Nephron progenitor cell (in vitro differentiated cells): ENCODE results near the gene ZNF37A.
"Not testable (repeated sequence)": the region's sequence is repeated elsewhere in the genome, so short reads cannot be mapped to it uniquely, and the experiment has no call there.

Source experiments
- DNase-seq: peaks from one replicate; pipeline ENCODE4 v3.0.0; 2021
- H3K27ac Mint-ChIP-seq: 2 replicates; pipeline ENCODE4 v1.8.0; 2021; ENCODE audit warnings: mild to moderate bottlenecking, moderate library complexity, mixed read lengths
- H3K27me3 Mint-ChIP-seq: 2 replicates; pipeline ENCODE4 v1.8.0; 2021; ENCODE audit warnings: mild to moderate bottlenecking, low read depth, mixed read lengths; ENCODE audit not compliant: poor library complexity
- H3K36me3 Mint-ChIP-seq: 2 replicates; pipeline ENCODE4 v1.8.0; 2021; ENCODE audit warnings: low read depth, mixed read lengths
- H3K4me1 Mint-ChIP-seq: 2 replicates; pipeline ENCODE4 v1.8.0; 2021; ENCODE audit warnings: mixed read lengths
- H3K4me3 Mint-ChIP-seq: 2 replicates; pipeline ENCODE4 v1.8.0; 2021; ENCODE audit warnings: mild to moderate bottlenecking, moderate library complexity, mixed read lengths
- H3K9me3 Mint-ChIP-seq: 2 replicates; pipeline ENCODE4 v1.8.0; 2021; ENCODE audit warnings: mild to moderate bottlenecking, moderate library complexity, mixed read lengths
- TF ChIP-seq, protein P1 (sequence below): fragments of 200-600 bp; sonication (generic); IDR thresholded peaks from 2 replicates; pipeline ENCODE4 v1.5.0; 2021; ENCODE audit warnings: antibody characterized with exemption

The ZNF37A gene

DNA sequence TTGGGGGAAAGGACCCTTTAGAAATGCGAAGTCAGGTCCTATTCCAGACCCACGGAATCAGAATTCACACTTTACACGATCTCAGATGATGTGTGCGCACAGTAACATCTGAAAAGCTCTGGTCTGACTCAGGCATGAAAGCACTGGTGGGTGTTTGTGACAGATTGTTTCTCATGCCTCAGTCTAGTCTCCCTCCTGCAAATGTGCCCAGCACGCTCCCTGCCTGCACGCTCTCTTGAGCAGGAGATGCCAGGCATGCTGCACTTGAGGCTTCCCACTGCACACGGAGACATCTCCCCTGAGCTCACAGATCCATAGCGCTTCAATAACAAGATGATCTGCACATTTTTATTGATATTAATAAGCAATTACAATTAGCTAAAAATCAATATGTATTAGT is 23.6 kb upstream of the ZNF37A start:
- peaks cover 73% of the 10 kb centered on the region for H3K9me3 Mint-ChIP-seq
- TF ChIP-seq, protein P1, sequence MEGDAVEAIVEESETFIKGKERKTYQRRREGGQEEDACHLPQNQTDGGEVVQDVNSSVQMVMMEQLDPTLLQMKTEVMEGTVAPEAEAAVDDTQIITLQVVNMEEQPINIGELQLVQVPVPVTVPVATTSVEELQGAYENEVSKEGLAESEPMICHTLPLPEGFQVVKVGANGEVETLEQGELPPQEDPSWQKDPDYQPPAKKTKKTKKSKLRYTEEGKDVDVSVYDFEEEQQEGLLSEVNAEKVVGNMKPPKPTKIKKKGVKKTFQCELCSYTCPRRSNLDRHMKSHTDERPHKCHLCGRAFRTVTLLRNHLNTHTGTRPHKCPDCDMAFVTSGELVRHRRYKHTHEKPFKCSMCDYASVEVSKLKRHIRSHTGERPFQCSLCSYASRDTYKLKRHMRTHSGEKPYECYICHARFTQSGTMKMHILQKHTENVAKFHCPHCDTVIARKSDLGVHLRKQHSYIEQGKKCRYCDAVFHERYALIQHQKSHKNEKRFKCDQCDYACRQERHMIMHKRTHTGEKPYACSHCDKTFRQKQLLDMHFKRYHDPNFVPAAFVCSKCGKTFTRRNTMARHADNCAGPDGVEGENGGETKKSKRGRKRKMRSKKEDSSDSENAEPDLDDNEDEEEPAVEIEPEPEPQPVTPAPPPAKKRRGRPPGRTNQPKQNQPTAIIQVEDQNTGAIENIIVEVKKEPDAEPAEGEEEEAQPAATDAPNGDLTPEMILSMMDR, result no peak
- H3K27ac Mint-ChIP-seq, result no peak overlapping the region
- H3K4me3 Mint-ChIP-seq, result no peak overlapping the region
- H3K27me3 Mint-ChIP-seq, result peaks cover 3% of the 10 kb centered on the region
- H3K36me3 Mint-ChIP-seq, result peaks cover 1% of the 10 kb centered on the region
- DNase-seq, result no peak
- H3K4me1 Mint-ChIP-seq, result no peaks in the 10 kb centered on the region

DNA sequence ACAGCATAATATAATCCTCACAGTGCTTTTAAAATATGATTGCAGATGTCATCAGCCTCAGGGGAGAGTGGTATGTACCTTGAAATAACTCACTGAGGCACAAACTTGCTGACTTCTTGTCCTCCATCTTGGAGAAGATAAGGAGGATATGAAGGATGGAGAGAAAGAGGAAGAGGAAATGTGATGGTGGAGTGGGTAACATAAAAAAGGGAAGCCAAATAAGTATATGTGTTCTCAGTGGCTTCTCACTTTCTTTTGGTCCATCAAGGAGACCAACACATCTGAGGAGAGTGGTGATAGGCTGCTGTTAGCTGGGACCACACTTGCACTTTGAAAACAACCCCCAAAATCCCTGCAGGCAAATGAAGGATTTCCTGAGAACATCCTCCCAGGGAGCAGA is 21.6 kb upstream of the ZNF37A start:
- Mint-ChIP-seq H3K36me3 (no peaks in the 10 kb centered on the region), H3K4me1 (no peaks in the 10 kb centered on the region), H3K27me3 (peaks cover 3% of the 10 kb centered on the region), H3K9me3 (peaks cover 76% of the 10 kb centered on the region), H3K27ac (no peak overlapping the region), H3K4me3 (no peak overlapping the region)
- no peak for DNase-seq
- TF ChIP-seq, protein P1, result no peak

DNA sequence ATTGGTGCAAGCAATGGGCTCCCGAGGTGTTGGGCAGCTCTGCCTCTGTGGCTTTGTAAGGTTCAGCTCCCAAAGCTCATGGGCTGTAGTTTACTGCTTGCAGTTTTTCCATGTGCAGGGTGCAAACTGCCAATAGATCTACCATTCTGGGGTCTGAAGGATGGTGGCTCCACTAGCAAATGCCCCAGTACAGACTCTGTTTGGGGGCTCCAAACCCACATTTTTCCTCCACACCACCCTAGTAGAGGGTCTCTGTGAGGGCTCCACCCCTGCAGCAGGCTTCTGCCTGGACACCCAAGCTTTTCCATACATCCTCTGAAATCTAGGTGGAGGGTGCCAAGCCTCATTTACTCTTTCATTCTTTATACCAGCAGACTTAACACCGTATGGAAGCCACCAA is 17.4 kb upstream of the ZNF37A start:
- peaks cover 3% of the 10 kb centered on the region for H3K27me3 Mint-ChIP-seq
- no peaks in the 10 kb centered on the region for H3K4me1 Mint-ChIP-seq
- no peak overlapping the region for H3K4me3 Mint-ChIP-seq
- DNase-seq, result no peak
- H3K27ac Mint-ChIP-seq, result no peak overlapping the region
- H3K9me3 Mint-ChIP-seq, result peaks cover 82% of the 10 kb centered on the region
- TF ChIP-seq, protein P1, result no peak
- H3K36me3 Mint-ChIP-seq, result no peaks in the 10 kb centered on the region

DNA sequence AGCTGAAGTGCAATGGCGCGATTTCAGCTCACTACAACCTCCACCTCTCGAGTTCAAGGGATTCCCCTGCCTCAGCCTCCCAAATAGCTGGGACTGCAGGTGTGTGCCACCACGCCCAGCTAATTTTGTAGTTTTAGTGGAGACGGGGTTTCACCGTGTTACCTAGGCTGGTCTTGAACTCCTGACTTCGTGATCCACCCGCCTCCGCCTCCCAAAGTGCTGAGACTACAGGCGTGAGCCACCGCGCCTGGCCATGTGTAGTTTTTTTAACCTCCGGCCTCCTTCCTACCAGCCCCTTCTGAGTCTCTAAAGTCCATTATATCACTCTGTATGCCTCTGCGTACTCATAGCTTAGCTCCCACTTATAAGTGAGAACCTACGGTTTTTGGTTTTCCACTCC is 819 bp upstream of the ZNF37A start:
- H3K27ac Mint-ChIP-seq, H3K27me3 Mint-ChIP-seq, H3K4me1 Mint-ChIP-seq, DNase-seq: not testable (repeated sequence)
- Mint-ChIP-seq H3K9me3 (peaks cover 74% of the 10 kb centered on the region), H3K36me3 (peaks cover 42% of the 10 kb centered on the region), H3K4me3 (peak overlapping the region; percentile 82)

DNA sequence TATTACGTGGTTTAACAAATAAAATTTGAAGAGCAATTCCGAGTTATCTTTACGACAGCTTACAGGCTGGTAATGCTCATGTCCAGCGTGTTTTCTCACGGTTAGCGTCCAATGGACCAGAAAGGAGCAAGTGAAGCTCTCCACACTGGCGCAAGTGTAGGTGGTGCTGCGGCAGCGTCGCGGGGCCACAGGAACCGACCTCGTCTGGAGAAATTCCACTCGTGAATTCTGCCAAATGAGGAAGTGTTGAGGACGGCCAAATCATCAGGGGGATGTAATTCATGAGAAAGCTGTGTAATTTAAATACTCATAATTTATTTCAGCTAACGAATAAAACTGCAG is 350 bp upstream of the ZNF37A start:
- Mint-ChIP-seq H3K9me3 (peaks cover 76% of the 10 kb centered on the region), H3K4me1 (peaks cover 10% of the 10 kb centered on the region), H3K27ac (no peak overlapping the region), H3K36me3 (peaks cover 47% of the 10 kb centered on the region), H3K27me3 (peaks cover 7% of the 10 kb centered on the region), H3K4me3 (peak overlapping the region; percentile 82)
- no peak for DNase-seq
- TF ChIP-seq, protein P1, result no peak

DNA sequence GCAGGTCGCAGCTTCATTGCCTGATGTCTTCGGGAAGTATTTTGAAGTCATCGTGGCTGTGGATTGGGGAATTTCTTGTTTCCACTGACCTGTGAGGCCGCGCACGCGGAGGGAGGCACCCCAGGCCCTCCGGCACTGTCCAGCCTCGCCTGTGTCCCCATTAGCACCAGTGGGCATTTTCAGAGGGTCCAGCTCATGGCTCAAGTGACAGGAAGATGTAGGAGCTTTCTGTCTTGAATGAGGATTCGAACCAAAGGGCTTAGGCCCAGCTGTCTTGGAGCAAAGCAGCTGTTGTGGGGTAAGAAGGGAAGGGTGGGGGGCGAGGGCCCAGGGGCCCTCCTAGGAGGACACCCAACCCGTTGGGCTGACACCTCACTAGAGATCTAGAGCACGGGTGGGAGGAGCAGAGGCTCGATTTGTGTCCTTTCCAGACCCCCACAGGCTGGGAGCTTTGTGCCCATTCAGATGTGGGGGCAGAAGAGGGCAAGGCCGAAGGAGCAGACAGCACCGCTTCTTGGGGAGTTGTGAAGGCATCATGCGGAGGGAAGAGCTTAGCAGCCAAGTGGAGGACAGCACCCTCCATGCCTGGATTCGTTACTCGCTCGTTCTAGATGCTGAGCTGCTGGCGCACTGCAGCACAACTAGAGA is 914 bp downstream of the ZNF37A start:
- no peak for DNase-seq

More for the DNA sequence above, 914 bp downstream of the ZNF37A start:
- peaks cover 81% of the 10 kb centered on the region for H3K9me3 Mint-ChIP-seq
- peaks cover 7% of the 10 kb centered on the region for H3K27me3 Mint-ChIP-seq
- H3K4me3 Mint-ChIP-seq, result peak overlapping the region; percentile 82
- H3K4me1 Mint-ChIP-seq, result peaks cover 10% of the 10 kb centered on the region
- H3K36me3 Mint-ChIP-seq, result peaks cover 60% of the 10 kb centered on the region
- no peak overlapping the region for H3K27ac Mint-ChIP-seq
- TF ChIP-seq, protein P1, result no peak
